Lung (tissue), 12 donors: ENCODE results near the gene GIMAP2. TPM values are rescaled to one million over a fixed set of nuclear protein-coding genes. Genes with fewer than 3 reads are reported as not detected.

ENCODE experiments used
- ATAC-seq: fragments of 200-7000 bp; cut with Tn5 transposase; one replicate; pipeline ENCODE4 v1.9.1; 2020; ENCODE audit warnings: moderate number of reproducible peaks; ENCODE audit not compliant: insufficient read depth, low FRiP score
- DNase-seq, 3 donors: peaks; one replicate each; pipeline ENCODE4 v3.0.0-alpha.2; 2013 to 2017
- H3K27ac ChIP-seq, 2 donors: one replicate each; pipeline ENCODE4 v1.5.1; 2013; ENCODE audit warnings: mild to moderate bottlenecking in 2 of 2, moderate library complexity in 2 of 2, control low read depth in 1 of 2, inconsistent platforms in 1 of 2, low read depth in 1 of 2, low read length in 1 of 2
- H3K27me3 ChIP-seq, 3 donors: one replicate each; pipeline ENCODE4 v1.5.1; 2013; ENCODE audit warnings: low read length in 2 of 3; ENCODE audit not compliant: control insufficient read depth in 3 of 3, insufficient read depth in 3 of 3
- H3K36me3 ChIP-seq, 4 donors: one replicate each; pipeline ENCODE4 v1.5.1; 2013; ENCODE audit warnings: low read length in 4 of 4, mild to moderate bottlenecking in 1 of 4, moderate library complexity in 1 of 4; ENCODE audit not compliant: control insufficient read depth in 4 of 4, insufficient read depth in 4 of 4
- H3K4me1 ChIP-seq, 5 donors: one replicate each; pipeline ENCODE4 v1.5.1; 2013; ENCODE audit warnings: low read length in 5 of 5, mild to moderate bottlenecking in 2 of 5, moderate library complexity in 1 of 5; ENCODE audit not compliant: control insufficient read depth in 5 of 5, insufficient read depth in 5 of 5
- H3K4me3 ChIP-seq: one replicate; pipeline ENCODE4 v1.5.1; 2013; ENCODE audit warnings: mild to moderate bottlenecking, control low read depth, moderate library complexity
- H3K9ac ChIP-seq, 2 donors: one replicate each; pipeline ENCODE4 v1.5.1; 2013; ENCODE audit warnings: low read length in 2 of 2, control low read depth in 1 of 2; ENCODE audit not compliant: insufficient read depth in 1 of 2
- H3K9me3 ChIP-seq, 4 donors: one replicate each; pipeline ENCODE4 v1.5.1; 2013; ENCODE audit warnings: low read length in 3 of 4, mild to moderate bottlenecking in 1 of 4, moderate library complexity in 1 of 4; ENCODE audit not compliant: control insufficient read depth in 4 of 4, insufficient read depth in 3 of 4
- CTCF ChIP-seq: IDR thresholded peaks from 2 replicates; pipeline ENCODE4 v1.5.1; 2012; ENCODE audit warnings: mild to moderate bottlenecking; ENCODE audit errors: control extremely low read depth, extremely low read depth
- WGBS, 2 donors: extraction: QIAGEN DNeasy Blood & Tissue Kit; methylation state at CpG; one replicate each; pipeline ENCODE4 v1.1.7; 2013; 5-methylcytosine and 5-hydroxymethylcytosine counted together
- polyA plus RNA-seq, 2 donors: library from polyadenylated mRNA; stranded (reverse); fragments of 200-250 nt; gene quantifications; one replicate each; pipeline ENCODE4 v1.2.1, GENCODE V29; 2013
- total RNA-seq, 2 donors: library from RNA; depleted of rRNA in 1 of 2; stranded (reverse); fragments of >200 nt in 1 of 2; gene quantifications; one replicate each; pipeline ENCODE4 v1.2.1, GENCODE V29; 2014 to 2021
- donor health status: control.
- donor health status: control.
- donor health status: Bipolar disorder and iron deficiency.
- donor health status: healthy.
- donor health status: DM: yes; HTN: yes; CAD: no.

Gene GIMAP2
- total and polyA plus RNA-seq, 4 donors: 10.7 to 24.9 (median 18.1) TPM

- TF ChIP-seq CTCF: no peak
- no peak overlapping the region for H3K27ac ChIP-seq
- no peak overlapping the region for H3K4me3 ChIP-seq
- H3K9ac ChIP-seq: no peak overlapping the region
- H3K4me1 ChIP-seq: peaks cover 0 to 7% (median 4%) of the 10 kb centered on the region in 5 donors
- H3K36me3 ChIP-seq: peaks cover 0 to 15% (median 0%) of the 10 kb centered on the region in 4 donors
- H3K9me3 ChIP-seq: peaks cover 0 to 2% (median 0%) of the 10 kb centered on the region in 4 donors
- H3K27me3 ChIP-seq: no peaks in the 10 kb centered on the region
- 95 to 96% methylated on average over 47 to 52 of the region's 52 CpGs for WGBS, 2 donors
- ATAC-seq (no peak), DNase-seq (no peak)
Measured at GRCh38 chr7:150719960-150720891, 34.7 kb downstream of the GIMAP2 start.

- Histone ChIP-seq H3K9me3 (peaks cover 0 to 5% (median 0%) of the 10 kb centered on the region in 4 donors), H3K27ac (peak overlapping the region; percentile 26 to 48), H3K36me3 (peaks cover 0 to 15% (median 0%) of the 10 kb centered on the region in 4 donors), H3K27me3 (no peaks in the 10 kb centered on the region), H3K4me3 (no peak overlapping the region), H3K9ac (no peak overlapping the region), H3K4me1 (peaks cover 0 to 7% (median 2%) of the 10 kb centered on the region in 5 donors)
- ATAC-seq (no peak), DNase-seq (no peak)
- 76 to 92% methylated on average over 11 of the region's 11 CpGs for WGBS, 2 donors
- no peak for TF ChIP-seq CTCF
Measured at GRCh38 chr7:150721970-150722373, 36.5 kb downstream of the GIMAP2 start.

- H3K4me1 ChIP-seq: peaks cover 0 to 7% (median 2%) of the 10 kb centered on the region in 5 donors
- H3K4me3 ChIP-seq: no peak overlapping the region
- DNase-seq (peak; percentile 35 to 65 (median 59)), ATAC-seq (no peak)
- TF ChIP-seq CTCF: no peak
- WGBS, 2 donors: 61 to 82% methylated on average over 12 of the region's 12 CpGs
- peaks cover 0 to 15% (median 0%) of the 10 kb centered on the region in 4 donors for H3K36me3 ChIP-seq
- no peaks in the 10 kb centered on the region for H3K27me3 ChIP-seq
- H3K9ac ChIP-seq: no peak overlapping the region
- peak overlapping the region; percentile 26 to 48 for H3K27ac ChIP-seq
- peaks cover 0 to 5% (median 0%) of the 10 kb centered on the region in 4 donors for H3K9me3 ChIP-seq
Measured at GRCh38 chr7:150722431-150722931, 37.0 kb downstream of the GIMAP2 start.
